HG02588 (cell line): ENCODE data around the gene ZNF175.

Source experiments
- ATAC-seq: cut with Tn5 transposase; IDR thresholded peaks from one replicate; pipeline ENCODE4 v1.9.1; 2021; ENCODE audit warnings: mild to moderate bottlenecking, moderate library complexity; ENCODE audit not compliant: unreplicated experiment

Gene ZNF175

DNA sequence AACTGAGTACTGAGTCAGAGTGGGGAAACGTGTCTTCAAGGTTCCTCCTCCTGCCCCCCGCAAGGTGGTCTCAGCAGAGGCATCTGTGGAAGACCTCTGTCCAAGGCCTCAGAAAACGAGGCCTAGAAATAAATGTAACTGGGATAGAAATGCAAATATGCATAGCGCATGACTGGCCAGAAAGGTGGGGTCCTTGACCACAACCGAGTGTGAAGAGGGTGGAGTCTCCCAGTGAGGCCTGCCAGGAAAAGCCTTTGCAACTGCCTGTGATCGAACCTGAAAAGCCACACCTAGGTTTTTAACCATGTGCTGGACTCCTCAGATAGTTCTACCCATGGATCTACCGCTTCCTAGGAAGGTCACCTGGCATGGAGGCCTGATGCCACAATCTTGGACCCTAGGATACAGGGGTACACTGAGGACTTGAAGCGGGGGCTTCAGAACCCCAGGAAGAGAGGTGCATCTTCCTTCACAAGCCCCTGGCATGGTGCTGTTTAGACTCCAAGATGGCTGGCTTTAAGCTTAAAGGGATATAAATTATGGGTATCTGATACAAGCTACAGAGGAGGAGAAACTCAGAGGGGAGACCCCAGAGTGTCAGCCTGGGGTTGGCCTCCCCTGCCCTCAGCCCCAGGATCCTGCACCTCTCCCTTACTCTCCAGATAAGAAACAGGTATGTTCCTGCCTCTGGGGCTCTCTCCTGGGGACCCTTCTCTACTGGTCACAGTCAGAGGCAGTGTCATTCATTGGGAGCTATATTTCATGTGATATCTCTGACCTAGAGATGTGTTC is 21.4 kb upstream of the ZNF175 start:
- no peak for ATAC-seq

DNA sequence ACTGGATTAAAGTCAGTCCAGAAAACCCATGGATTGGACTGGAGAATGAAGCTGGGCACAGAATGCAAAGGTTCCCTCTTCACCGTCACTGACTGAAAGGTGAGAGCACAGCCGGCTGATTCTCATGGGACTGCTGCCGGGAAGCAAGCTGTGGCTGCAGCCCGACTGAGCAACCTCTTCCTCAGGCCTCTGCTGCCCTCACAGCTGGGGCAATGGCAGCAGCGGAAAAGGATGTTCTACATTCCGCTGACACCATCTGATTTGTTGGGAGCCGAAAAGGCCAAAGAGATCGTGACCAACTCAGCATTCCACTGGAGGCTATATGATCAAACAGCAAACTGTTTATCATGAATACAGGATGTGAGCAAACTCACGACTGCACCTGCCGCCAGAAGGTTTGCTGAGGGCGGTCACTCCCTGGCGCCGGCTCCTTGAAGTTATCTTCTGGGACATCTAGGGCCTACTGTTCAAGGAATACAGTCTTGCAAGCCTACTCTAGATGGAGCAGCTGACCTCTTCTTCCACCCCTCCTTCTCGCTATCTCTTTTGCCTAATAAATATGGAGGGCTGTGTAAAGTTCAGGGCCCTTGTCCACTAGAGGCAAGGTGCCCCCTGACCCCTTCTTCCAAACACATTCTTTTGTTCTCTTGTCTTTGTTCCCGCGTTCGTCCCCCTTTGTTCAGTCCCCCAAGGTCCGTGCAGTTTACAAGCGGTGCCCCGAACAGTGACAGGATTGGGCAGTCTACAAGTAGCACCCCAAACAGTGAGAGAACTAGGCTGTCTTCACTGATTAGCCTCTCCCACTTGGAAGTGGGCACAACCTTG is 20.0 kb upstream of the ZNF175 start:
- no peak for ATAC-seq

DNA sequence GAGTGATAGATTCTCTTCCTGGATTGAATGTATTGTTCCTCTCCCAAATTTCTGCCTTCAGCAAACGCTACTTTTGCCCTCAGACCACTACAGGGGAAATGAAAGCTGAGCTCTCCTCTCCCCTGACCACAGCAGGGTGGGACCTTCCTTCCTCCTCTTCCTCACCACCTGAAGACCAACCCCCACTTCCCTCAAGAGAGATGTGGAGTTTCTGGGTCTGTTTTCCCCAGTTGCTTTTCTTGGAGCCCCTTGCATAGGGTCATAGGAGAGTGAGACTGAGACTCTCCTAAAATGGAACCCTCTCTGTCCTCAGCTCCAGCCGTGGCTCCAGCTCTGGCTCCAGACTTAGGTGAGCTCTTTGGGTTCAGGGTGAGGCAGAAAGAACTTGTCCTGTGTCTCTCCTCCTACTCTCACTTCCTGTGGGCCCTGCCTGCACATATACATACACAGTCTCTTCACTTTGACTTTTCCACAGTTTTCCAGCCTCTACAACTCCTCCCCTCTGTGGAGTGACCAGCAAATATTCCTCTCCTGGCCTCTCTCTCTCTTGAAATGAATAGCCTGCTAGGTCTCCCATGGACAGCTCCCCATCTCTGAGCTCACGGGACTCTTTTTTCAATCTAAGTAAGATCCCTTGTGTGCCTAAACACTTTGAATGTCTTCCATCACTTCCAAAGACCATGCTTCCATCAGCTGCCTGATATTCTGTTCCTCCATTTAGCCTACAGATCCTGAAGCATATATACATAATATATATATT is 19.2 kb upstream of the ZNF175 start:
- no peak for ATAC-seq

DNA sequence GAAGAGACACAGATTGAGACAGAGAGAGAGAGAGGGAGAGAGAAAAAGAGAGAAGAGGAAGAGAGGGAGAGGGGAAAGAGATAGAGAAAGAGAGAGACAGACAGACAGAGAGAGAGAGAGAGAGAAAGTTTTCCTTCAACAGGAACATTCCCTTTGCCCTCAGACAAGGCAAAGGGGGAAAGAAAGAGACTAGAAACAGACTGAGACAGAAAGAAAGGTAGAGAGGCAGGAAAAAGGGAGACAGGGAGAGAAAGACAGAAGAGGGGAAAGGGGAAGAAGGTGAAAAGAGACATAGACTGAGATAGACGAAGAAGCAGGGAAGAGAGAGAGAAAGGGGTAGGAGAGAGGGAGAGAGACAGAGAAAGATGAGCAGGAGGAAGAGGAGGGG is 18.5 kb upstream of the ZNF175 start:
- no peak for ATAC-seq

DNA sequence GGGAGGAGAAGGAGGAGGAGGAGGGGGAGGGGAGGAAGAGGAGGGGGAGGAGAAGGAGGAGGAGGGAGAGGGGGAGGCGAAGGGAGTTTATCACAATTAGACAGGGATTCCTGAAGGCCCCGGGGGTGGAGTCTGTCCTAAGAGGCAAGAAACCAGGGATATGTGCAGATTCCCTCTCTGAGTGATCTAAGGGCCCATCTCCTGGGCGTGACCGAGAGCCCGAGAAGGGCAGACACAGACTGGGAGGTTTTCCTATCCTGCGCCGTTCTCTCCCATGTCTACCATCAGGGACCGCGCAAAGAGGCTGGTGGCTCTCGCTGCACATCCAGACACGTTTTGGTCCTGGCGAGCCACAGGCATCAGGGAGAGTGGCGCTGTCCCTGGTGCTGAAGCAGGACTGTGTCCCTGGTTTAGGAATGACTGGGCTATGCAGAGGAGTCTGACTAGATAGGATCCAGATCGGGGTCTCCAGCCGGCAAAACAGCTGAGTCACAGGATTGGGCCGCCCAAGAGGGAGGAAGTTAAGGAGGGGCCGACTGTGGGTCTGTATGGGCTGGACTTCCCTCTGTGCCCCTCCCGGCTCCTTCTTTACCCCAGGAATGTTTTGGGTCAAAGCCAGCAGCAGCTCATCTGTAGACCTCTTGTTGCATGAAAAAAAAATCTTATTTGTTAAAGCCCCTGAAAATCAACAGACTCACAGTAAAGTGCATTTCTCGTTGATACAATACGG is 17.9 kb upstream of the ZNF175 start:
- ATAC-seq = no peak

GRCh38 chr19:51559240-51559639 is 11.8 kb upstream of the ZNF175 start:
- ATAC-seq = no peak

DNA sequence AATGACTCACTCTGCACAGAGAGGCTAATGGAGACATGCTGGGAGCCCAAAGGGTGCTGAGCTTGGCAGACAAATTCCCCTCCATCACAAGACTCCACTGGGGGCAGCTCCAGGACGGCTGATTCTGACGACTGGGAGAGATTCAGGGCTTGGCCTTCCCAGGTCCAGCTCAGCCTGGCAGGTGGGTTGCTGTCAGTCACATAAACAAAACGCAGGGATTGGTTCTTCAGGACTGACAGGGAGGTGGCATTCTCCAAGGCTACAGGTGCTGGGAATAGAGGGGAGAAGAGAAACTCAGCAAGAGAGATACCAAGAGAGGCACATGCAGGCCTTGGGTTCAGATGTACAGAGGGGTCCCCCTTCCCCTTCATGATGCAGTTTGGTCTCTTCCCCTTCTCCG is 10.7 kb upstream of the ZNF175 start:
- no peak for ATAC-seq

GRCh38 chr19:51564791-51565190 is 6.3 kb upstream of the ZNF175 start:
- no peak for ATAC-seq

DNA sequence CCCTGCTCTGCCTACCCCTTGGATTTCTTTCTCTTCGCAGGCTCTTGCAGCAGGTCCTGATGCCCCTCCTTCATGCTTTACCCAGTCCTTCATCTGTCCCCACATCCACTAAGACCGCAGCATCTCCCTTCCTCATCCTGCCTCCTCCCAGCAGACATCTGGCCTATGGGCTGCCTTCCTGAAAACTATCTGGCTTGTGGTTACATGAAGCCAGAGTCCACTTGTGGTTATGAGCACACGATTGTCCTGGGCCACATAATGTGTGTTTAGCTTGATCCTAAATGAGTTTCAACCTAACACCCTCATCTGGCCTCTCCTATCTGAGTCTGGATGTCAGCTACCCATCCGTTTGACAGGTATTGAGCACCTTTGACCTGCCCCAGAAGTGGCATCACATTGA is 5.5 kb upstream of the ZNF175 start:
- ATAC-seq = no peak

DNA sequence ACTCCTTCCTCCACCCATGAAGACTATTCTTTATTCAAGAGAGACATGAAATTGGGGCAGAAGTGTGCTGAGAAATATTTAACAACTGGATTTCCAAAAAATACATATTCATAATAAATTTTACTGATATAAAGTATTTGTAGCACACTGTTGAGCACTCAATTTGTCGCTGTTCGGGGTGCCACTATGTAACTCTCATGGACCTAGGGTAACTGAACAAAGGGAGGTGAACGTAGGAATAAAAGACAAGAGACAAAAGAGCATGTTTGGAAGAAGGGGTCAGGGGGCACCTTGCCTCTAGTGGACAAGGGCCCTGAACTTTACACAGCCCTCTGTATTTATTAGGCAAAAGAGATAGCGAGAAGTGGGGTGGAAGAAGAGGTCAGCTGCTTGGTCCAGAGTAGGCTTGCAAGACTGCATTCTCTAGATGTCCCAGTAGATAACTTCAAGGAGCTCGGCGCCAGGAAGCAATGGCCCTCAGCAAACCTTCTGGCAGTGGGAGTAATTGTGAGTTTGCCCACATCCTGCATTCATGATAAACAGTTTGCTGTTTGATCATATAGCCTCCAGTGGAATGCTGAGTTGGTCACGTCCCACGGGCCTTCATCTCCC is 4.5 kb upstream of the ZNF175 start:
- ATAC-seq = no peak

- ATAC-seq = no peak
These were observed 3.5 kb upstream of the ZNF175 start for GRCh38 chr19:51567583-51567982.

GRCh38 chr19:51568456-51568855 is 2.6 kb upstream of the ZNF175 start:
- no peak for ATAC-seq

- no peak for ATAC-seq
These were observed 516 bp downstream of the ZNF175 start for GRCh38 chr19:51571599-51571998.

GRCh38 chr19:51572410-51572809 is 1.3 kb downstream of the ZNF175 start:
- no peak for ATAC-seq

- no peak for ATAC-seq
These were observed 1.8 kb downstream of the ZNF175 start for GRCh38 chr19:51572908-51573307.

DNA sequence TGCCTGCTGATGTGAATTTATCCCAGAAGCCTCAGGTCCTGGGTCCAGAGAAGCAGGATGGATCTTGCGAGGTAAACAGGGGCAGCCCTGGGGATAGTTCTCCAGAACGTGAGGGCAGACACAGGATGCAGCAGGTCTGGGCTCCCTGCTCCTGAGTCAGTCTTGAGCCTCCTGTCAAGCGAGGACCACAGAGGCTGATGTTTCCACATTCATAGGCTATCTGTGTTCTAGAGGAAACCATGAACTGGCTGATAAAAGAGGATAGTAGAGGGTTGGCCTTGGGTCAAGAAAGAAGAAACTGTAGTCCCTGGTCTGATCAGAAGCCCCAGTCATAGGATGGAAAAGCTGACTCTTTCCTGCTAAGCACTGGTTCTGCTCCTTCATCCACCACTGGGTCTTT is 2.2 kb downstream of the ZNF175 start:
- no peak for ATAC-seq

- ATAC-seq = no peak
These were observed 5.8 kb downstream of the ZNF175 start for GRCh38 chr19:51576850-51577249.

DNA sequence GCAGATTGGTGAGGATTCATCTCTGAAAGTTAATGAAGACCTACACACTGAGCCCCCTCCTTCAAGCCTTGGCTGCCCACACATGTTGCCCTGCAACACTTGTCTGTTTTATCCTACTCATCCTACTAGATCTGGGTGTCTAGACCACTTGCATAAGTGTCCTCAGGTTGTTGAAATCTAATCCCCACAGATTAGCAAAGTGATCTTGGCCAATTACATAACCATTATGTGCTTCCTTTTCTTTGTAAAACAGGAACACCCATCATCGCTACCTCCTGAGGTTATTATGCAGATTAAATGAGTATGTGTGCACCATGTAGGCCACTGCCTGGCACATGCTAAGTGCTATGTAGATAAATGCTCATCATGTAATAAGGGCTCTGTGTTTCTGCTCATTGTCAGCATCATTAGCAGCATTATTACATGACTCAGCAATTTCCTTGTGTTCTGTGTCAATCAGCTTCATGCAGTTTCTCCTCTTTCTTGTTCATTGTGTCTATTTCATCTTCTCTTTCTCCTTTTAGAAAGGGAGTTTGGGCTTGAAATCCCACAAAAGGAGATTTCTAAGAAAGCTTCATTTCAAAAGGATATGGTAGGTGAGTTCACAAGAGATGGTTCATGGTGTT is 15.1 kb downstream of the ZNF175 start:
- no peak for ATAC-seq

GRCh38 chr19:51586799-51587198 is 15.7 kb downstream of the ZNF175 start:
- no peak for ATAC-seq
